RWPE1 (cell line): Measurements from ENCODE around the gene PXMP2.
"Not testable (repeated sequence)": the region's sequence is repeated elsewhere in the genome, so short reads cannot be mapped to it uniquely, and the experiment has no call there.

ENCODE experiments used
- CTCF ChIA-PET: fragments of 350-600 bp; sonication (Branson Sonifier 250); formaldehyde crosslinking; extraction: SDS; loops from one replicate; lab custom pipeline; 2021; lab: Yijun Ruan, JAX
- POLR2A ChIA-PET: fragments of 400-600 bp; formaldehyde crosslinking; extraction: SDS; loops from one replicate; lab custom pipeline; 2020; ENCODE audit warnings: antibody characterized with exemption; ENCODE audit not compliant: low non-redundant PET; lab: Yijun Ruan, JAX
- DNase-seq: peaks from one replicate; pipeline ENCODE4 v3.0.0; 2012; ENCODE audit warnings: low spot score
- H3K27ac ChIP-seq: fragments of 450-650 bp; 2 replicates; pipeline ENCODE4 v1.5.1; 2017
- CTCF ChIP-seq: fragments of 450-650 bp; conservative IDR thresholded peaks from 2 replicates; pipeline ENCODE4 v1.5.1; 2017; ENCODE audit warnings: low read depth, mild to moderate bottlenecking

Gene PXMP2

GRCh38 chr12:132689227-132689626, 1.8 kb downstream of the PXMP2 start:
- no peak for TF ChIP-seq CTCF
- DNase-seq: no peak

GRCh38 chr12:132690112-132690511, 2.7 kb downstream of the PXMP2 start:
- POLR2A ChIA-PET: no interaction called here
- CTCF ChIA-PET: no interaction called here
- no peak for TF ChIP-seq CTCF
- no peak overlapping the region for H3K27ac ChIP-seq
- DNase-seq: no peak

More at GRCh38 chr12:132689227-132689626, 1.8 kb downstream of the PXMP2 start:
- ChIA-PET CTCF (no interaction called here), POLR2A (no interaction called here)
- peak overlapping the region; percentile 42; the same call in 1 of the 2 replicates for H3K27ac ChIP-seq

- CTCF ChIA-PET, DNase-seq, POLR2A ChIA-PET, H3K27ac ChIP-seq: not testable (repeated sequence)
Measured at GRCh38 chr12:132692030-132692429, 4.6 kb downstream of the PXMP2 start.

- H3K27ac ChIP-seq, DNase-seq, CTCF ChIA-PET, POLR2A ChIA-PET: not testable (repeated sequence)
Measured at GRCh38 chr12:132694888-132695287, 7.5 kb downstream of the PXMP2 start.

- no peak for DNase-seq
- ChIA-PET POLR2A (no interaction called here), CTCF (no interaction called here)
- no peak for TF ChIP-seq CTCF
- 0 out of 2 replicates have a peak overlapping the region, but pooled peaks have one; percentile 7 for H3K27ac ChIP-seq
Measured at GRCh38 chr12:132695431-132695830, 8.0 kb downstream of the PXMP2 start.

- H3K27ac ChIP-seq: no peak overlapping the region
- ChIA-PET POLR2A (no interaction called here), CTCF (no interaction called here)
- no peak for DNase-seq
- no peak for TF ChIP-seq CTCF
Measured at GRCh38 chr12:132698341-132698740, 11.0 kb downstream of the PXMP2 start.

- H3K27ac ChIP-seq: no peak overlapping the region
- CTCF ChIA-PET: no interaction called here
- POLR2A ChIA-PET: no interaction called here
- DNase-seq: no peak
- no peak for TF ChIP-seq CTCF
Measured at GRCh38 chr12:132700212-132700822, 12.9 kb downstream of the PXMP2 start.
